Panc1 (cell line): Measurements from ENCODE around the gene TIMELESS. TPM values are rescaled to one million over a fixed set of nuclear protein-coding genes. Genes with fewer than 3 reads are reported as not detected.
A peak's percentile ranks its signal among the peaks of the same experiment; 100 is the strongest.

Source experiments
- ATAC-seq: fragments of 200-7000 bp; cut with Tn5 transposase; 2 replicates; pipeline ENCODE4 v1.9.1; 2020; ENCODE audit warnings: mild to moderate bottlenecking, moderate library complexity
- BruUV-seq: library from RNA; stranded (reverse); fragments of 400-500 nt; replicated peaks from 2 replicates; lab custom pipeline; 2021; lab: Mats Ljungman, UMichigan
- CTCF ChIA-PET: fragments of 300-600 bp; sonication (Branson Sonifier 250); formaldehyde crosslinking; loops from one replicate; lab custom pipeline; 2022; ENCODE audit warnings: antibody characterized with exemption; lab: Charles Lee
- POLR2A ChIA-PET: fragments of 300-600 bp; sonication (Branson Sonifier 250); formaldehyde crosslinking; loops from one replicate; lab custom pipeline; 2022; ENCODE audit warnings: antibody characterized with exemption; lab: Charles Lee
- DNase-seq: peaks from one replicate; pipeline ENCODE4 v3.0.0-alpha.2; 2010; ENCODE audit warnings: low read depth, low spot score
- H3K27ac ChIP-seq: 2 replicates; pipeline ENCODE4 v1.5.1; 2011; ENCODE audit warnings: mild to moderate bottlenecking, low read length, inconsistent platforms
- H3K27me3 ChIP-seq: fragments of 200-500 bp; sonication (Bioruptor generic); 2 replicates; pipeline ENCODE4 v1.6.0; 2014; ENCODE audit warnings: low read length, inconsistent platforms; ENCODE audit not compliant: control insufficient read depth, insufficient read depth
- H3K36me3 ChIP-seq: fragments of 200-500 bp; sonication (Bioruptor generic); 2 replicates; pipeline ENCODE4 v1.5.1; 2014; ENCODE audit warnings: inconsistent platforms, mild to moderate bottlenecking, low read length, moderate library complexity; ENCODE audit not compliant: control insufficient read depth, insufficient read depth
- H3K4me1 ChIP-seq: 2 replicates; pipeline ENCODE4 v1.5.1; 2011; ENCODE audit warnings: inconsistent platforms, mild to moderate bottlenecking, low read length, moderate library complexity; ENCODE audit not compliant: control insufficient read depth, insufficient read depth
- H3K4me3 ChIP-seq, 2 experiments: 2 replicates each; pipeline ENCODE4 v1.5.1; 2011 to 2012; ENCODE audit warnings: low read depth in 2 of 2, low read length in 2 of 2, mild to moderate bottlenecking in 2 of 2, inconsistent platforms in 1 of 2, moderate library complexity in 1 of 2
- H3K9me3 ChIP-seq: fragments of 200-500 bp; sonication (Bioruptor generic); 2 replicates; pipeline ENCODE4 v1.5.1; 2014; ENCODE audit warnings: low read depth, mild to moderate bottlenecking, inconsistent platforms, low read length, moderate library complexity; ENCODE audit not compliant: control insufficient read depth, insufficient read depth
- CTCF ChIP-seq: fragments of 450-650 bp; IDR thresholded peaks from 2 replicates; pipeline ENCODE4 v1.5.1; 2017; ENCODE audit warnings: mild to moderate bottlenecking
- POLR2AphosphoS5 ChIP-seq: IDR thresholded peaks from 2 replicates; pipeline ENCODE4 v1.6.1; 2012; ENCODE audit warnings: mild to moderate bottlenecking, low read depth, low read length, moderate library complexity
- REST ChIP-seq, 2 experiments: IDR thresholded peaks; 2 replicates each; pipeline ENCODE4 v1.6.1; 2011 to 2012; ENCODE audit warnings: low read depth in 2 of 2, control low read depth in 1 of 2, low read length in 1 of 2, mild to moderate bottlenecking in 1 of 2, moderate library complexity in 1 of 2; ENCODE audit not compliant: insufficient read depth in 1 of 2
- SIN3A ChIP-seq: IDR thresholded peaks from 2 replicates; pipeline ENCODE4 v1.6.1; 2012; ENCODE audit warnings: low read depth, mild to moderate bottlenecking, low read length, moderate library complexity, borderline replicate concordance; ENCODE audit not compliant: insufficient read depth
- TCF7L2 ChIP-seq: IDR thresholded peaks from 2 replicates; pipeline ENCODE4 v1.6.1; 2011; ENCODE audit warnings: mild to moderate bottlenecking, low read depth, low read length, inconsistent platforms
- in situ Hi-C: cut with HindIII; loops from 2 replicates; pipeline ENCODE4 v1.10.0; 2016; ENCODE audit warnings: low sequenced_read_pairs, low pct_unique_long_range_greater_than_20kb
- intact Hi-C: fragments of 100-400 bp; cut with micrococcal nuclease; formaldehyde crosslinking; loops from one replicate; pipeline ENCODE4 v1.10.0; 2022; ENCODE audit not compliant: unreplicated experiment
- total RNA-seq: library from RNA; stranded (reverse); gene quantifications from one replicate; pipeline ENCODE4 v1.2.1, GENCODE V29; 2021; ENCODE audit not compliant: unreplicated experiment

The TIMELESS gene
- total RNA-seq, 1 experiment from 2014 or later: 46.2 TPM

- TF ChIP-seq REST (IDR thresholded peaks at IDR 0.05; ENCODE audit: insufficient read depth in 1 of 2, low read depth in 2 of 2, low read length in 1 of 2): no peak
- no peak for TF ChIP-seq TCF7L2
- no peak for TF ChIP-seq SIN3A
- no peak for TF ChIP-seq CTCF
- no peak for TF ChIP-seq POLR2AphosphoS5
- ATAC-seq (no peak), DNase-seq (no peak)
- H3K4me1 ChIP-seq: no peaks in the 10 kb centered on the region
- intact Hi-C loops: no loop called here
- no peaks in the 10 kb centered on the region for H3K9me3 ChIP-seq
- no peak overlapping the region for H3K4me3 ChIP-seq
- no peaks in the 10 kb centered on the region for H3K27me3 ChIP-seq
- no peaks in the 10 kb centered on the region for H3K36me3 ChIP-seq
- H3K27ac ChIP-seq: no peak overlapping the region
- BruUV-seq: no TSS peak
- POLR2A ChIA-PET: interaction anchor here (0.6 kb wide), 1 partner anchor 30 kb away, joined by 6 read pairs; no protein-coding TSS in a partner anchor
- CTCF ChIA-PET: no interaction called here
- in situ Hi-C loops: no loop called here
Measured at GRCh38 chr12:56373515-56373914, 75.7 kb downstream of the TIMELESS start.

GRCh38 chr12:56366948-56367347, 82.3 kb downstream of the TIMELESS start:
- POLR2A ChIA-PET: interaction anchor here (0.6 kb wide), 1 partner anchor 1924 kb away, joined by 3 read pairs; no protein-coding TSS in a partner anchor

More at GRCh38 chr12:56366948-56367347, 82.3 kb downstream of the TIMELESS start:
- Histone ChIP-seq H3K4me1 (no peaks in the 10 kb centered on the region), H3K36me3 (no peaks in the 10 kb centered on the region), H3K9me3 (no peaks in the 10 kb centered on the region), H3K27me3 (no peaks in the 10 kb centered on the region), H3K27ac (no peak overlapping the region), H3K4me3 (no peak overlapping the region)
- no TSS peak for BruUV-seq
- CTCF ChIA-PET: no interaction called here
- no peak for TF ChIP-seq TCF7L2
- TF ChIP-seq CTCF: no peak
- TF ChIP-seq SIN3A: no peak
- no peak for TF ChIP-seq POLR2AphosphoS5
- TF ChIP-seq REST (IDR thresholded peaks at IDR 0.05; ENCODE audit: insufficient read depth in 1 of 2, low read depth in 2 of 2, low read length in 1 of 2): no peak
- in situ Hi-C loops (no loop called here), intact Hi-C loops (loop anchor here (10.0 kb wide), 1 partner anchor 98 kb away; the partner anchor contains the start of gene SPRYD4)
- DNase-seq (no peak), ATAC-seq (peak; percentile 55)
